NCI-H128 (cell line): ENCODE results near the gene ITGA5.
A peak's percentile ranks its signal among the peaks of the same experiment; 100 is the strongest.

Experiments
- DNase-seq: peaks from one replicate; lab custom pipeline; 2025; ENCODE audit not compliant: unreplicated experiment; lab: John Stamatoyannopoulos, UW

The ITGA5 gene

DNA sequence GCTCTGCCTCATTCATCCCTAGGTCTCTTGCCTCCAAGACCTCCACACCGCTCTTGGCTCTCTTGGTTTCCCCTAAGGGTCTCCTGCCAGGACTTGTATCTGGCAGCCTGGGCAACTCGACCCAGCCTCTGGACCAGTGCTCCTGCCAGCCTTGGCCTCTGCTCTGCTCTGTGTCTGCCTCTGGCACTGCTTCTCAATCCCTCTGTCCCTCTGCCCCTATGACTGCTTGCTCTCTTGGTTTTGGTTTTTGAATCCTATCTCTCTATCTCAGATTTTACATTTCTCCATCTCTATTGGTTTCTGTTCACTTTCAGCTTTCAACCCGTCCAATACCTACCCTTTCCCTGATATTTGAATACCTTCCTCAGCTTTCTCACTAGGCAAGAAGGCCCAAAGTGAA, 6.3 kb downstream of the ITGA5 start:
- no peak for DNase-seq

DNA sequence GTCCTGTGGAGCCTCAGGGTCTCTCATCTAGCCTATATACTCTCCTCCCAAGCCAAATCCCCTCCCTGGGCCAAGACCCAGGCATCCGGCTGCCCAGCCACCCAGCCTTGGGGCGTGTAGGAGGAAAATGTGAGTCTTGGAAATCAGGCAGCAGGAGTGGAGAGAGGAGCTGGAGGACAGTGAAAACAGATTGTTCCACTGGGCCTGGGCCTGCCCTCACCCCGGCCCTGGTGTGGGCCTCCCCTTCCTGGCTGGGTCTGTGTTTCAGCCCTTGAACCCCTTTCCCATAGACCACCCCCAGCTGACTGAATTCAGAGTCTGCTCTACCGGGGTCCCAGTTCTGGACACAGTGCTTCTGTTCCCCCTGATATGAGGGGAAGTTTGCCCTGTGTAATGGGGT, 6.7 kb downstream of the ITGA5 start:
- DNase-seq, result no peak

DNA sequence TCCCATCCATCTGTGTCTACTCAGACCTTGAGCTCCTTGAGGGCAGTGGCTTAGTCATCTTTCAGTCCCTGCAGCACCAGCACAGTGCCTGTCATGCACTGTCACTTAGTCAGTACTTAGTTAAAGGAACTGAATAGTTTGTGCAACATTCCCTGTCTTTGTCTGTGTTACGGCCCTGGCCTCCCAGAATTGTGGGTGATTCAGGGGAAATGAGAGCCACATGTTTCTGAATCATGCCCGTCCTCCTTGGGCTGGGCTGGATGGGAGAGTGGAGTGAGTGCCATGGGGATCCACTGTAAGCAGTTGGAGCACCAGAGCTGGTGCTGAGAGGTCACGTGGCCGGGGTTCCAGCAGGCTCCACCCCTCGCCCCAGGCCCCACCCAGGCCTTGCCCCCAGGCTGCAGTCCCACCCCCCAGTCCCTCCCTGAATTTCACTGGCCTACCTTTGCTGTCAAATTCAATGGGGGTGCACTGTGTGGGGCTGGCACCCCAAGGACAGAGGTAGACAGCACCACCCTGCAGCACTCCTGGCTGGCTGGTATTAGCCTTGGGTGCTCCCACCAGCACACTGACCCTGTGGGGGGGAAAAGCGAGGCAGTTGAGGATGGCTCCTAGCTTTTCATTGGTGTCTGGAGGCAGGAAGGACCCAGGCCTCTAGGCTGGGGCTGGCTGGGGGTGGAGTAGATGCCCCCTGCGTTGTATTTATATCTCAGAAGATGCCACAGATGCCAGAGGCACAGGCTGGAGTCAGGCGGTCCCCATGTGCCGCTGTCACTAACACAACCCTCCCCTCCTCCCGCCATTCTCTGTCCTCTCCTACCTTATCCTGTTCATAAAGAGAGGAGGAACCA, 7.5 kb downstream of the ITGA5 start:
- no peak for DNase-seq

DNA sequence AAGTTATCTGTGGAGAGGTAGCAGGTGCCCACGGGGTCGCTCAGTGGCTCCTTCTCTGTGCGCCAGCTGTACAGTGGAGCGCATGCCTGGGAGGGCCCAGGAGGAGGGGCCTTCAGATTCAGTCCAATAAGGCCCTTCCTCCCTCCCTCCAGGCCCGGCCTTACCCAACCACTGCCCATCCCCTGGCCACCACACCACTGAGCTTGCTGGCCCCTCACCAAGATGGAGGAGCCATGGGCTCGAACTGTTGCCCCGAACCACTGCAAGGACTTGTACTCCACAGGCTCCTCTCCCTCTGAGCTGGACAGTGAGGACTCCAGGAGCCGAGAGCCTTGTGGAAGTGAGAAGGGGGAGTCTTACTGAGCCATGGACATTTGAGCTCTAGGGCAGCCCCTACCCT, 9.8 kb downstream of the ITGA5 start:
- no peak for DNase-seq

DNA sequence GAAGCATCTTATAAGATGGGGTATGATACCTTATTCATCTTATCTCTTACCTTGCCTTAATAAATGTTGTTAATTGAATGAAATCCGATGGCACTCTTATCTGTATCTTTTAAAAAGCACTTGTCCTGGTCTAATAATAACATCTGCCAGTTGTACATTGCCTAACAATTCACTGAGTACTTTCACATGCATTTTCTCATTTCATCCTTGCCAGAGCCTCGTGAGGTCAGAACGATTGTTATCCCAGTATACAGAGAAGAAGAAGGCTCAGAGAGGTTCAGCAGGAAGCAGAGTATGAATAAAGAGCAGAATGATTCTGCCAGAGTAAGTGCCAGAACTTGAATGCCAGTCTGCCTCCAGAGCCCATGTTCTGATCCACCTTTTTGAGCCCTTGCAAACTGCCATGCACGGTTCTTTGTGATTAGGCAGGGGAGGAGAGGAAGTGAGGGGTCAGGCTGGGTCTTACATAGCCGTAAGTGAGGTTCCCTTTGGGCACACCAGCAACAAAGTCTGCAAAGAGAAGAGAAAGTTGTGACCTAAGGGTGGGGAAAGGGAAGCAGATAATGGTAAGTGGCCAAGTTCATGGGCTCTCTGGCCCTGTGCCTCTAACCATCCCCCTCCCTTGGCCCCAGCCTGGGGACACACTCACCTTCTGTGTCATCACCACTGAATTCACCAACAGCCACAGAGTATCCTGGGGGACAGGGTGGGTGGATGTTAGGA, 11.7 kb downstream of the ITGA5 start:
- DNase-seq, result no peak

DNA sequence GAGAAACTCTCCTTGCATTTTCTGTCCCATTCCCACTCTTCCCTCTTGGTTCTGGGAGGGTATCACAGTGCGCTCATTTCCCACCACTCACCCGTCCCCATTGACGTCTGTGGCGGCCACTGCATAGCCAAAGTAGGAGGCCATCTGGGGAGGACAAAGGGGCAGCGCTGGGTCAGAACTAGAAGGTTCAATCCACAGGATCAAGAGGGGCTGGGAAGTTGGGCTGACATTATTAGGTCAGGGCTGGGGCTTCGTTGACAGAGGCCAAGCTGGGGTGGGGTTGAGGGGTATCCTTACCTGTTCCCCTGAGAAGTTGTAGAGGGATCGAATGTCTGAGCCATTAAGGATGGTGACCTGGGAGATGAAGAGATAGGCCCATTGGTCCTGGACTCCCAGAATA, 13.5 kb downstream of the ITGA5 start:
- no peak for DNase-seq

DNA sequence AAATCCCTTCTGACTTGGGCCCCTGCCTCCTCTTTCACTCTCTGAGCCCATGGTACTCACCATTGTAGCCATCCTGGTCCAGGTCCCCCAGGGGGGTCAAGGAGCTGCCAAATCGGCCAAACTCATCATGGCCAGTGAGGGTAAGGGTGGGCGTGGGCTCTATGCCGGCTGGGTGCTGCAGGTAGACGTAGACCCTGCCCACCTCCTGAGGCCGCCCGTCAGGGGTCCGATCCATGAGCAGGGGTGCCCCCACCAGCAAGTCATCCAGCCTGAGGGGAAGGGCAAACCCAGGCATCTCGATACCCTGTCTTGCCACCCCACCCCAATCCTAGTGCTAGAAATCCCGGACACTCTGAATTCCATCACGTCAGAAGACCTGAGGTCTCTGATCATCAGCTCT, 14.0 kb downstream of the ITGA5 start:
- DNase-seq, result no peak

DNA sequence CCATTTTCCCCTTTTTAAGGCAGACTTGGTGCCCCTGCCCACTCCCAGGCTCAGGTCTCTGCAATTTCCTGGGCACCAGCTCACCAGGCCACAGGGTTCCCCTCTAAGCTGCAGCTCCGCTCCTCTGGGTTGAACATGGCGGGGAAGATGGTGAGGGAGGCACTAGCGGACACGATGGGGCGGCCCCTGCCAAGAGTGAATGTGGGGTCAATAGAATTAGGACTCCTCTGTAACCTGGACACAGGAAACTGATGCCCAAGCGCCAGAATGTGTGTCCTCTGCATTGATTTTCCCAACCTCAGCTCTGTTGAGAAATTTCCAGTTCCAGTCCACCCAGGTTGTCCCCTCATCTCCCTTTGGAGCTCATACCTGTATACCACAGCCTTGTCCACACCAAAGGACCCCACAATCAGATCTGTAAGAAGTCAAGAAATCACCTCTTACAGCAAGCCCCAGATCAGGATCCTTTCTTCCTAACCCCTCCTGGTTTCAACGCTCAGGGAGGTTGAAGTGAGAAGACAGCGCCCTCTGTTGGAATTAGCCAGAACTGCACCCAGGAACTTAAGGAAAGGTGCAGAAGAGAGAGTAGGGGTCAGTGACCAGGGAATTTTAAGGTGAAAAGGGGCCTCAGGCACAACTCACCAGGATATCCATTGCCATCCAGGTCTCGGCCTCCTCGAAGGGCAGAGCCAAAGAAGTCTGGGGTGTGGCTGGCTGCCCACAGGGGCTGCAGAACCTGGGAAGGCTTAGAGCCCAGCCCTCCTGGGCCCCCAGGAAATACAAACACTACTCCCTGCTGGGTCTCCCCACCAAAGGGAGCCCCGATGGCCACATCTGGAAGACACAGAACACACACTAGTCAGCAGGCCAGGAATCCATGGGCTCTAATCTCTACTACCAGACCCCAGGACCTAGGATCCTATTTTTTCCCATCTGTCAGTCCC, 14.7 kb downstream of the ITGA5 start:
- DNase-seq, result peak; percentile 61

DNA sequence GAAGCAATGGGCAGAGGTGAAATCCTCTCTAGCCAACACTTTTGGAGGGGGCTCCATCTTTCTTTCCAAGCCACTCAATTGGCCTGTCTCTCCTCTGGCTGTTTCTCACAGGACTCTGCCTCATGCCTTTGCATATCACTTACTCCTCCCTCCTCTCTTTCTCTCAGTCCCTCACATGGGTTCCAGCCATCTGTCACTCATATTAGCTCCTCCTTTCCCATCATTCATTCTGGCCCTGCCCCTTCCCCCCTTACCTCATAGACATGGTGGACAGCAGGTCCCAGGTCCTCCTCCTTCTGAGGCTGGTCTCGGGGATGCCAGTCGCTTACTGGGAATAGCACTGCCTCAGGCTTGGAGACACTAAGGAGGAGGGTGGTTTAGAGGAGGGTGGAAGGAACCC, 17.9 kb downstream of the ITGA5 start:
- no peak for DNase-seq

DNA sequence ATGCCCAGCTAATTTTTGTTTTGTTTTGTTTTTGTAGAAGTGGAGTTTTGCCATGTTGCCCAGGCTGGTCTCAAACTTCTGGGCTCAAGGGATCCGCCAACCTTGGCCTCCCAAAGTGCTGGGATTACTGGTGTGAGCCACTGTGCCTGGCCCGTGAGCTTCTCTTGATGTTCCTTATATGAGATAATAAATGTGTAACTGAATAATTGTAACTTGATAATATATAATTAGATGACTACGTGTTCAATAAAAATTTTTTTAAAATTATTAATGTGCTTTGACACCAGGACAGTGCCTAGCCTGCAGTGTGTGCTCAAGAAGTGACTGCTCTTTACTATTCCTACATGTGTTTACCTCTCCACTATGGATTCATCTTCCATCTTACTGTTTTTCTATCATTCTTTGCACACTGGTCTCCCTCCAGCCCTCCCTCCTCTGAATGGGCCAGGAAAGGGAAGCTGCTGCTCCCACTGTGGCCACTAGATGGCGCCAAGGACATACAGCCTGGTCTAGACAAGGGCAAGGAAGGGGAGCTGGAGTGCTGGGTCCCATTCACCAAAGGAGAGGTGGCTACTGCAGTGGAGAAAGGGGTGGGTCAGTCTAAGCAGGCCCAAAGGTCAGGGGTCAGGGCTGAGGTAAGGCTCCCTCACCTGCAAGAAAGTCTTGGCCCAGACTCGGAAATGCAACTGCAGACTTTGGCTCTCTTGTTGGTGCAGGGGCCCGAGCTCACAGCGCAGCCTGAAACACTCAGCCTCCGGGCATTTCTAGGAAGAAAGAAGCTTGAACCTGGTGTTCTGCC, 19.9 kb downstream of the ITGA5 start:
- peak; percentile 49 for DNase-seq

DNA sequence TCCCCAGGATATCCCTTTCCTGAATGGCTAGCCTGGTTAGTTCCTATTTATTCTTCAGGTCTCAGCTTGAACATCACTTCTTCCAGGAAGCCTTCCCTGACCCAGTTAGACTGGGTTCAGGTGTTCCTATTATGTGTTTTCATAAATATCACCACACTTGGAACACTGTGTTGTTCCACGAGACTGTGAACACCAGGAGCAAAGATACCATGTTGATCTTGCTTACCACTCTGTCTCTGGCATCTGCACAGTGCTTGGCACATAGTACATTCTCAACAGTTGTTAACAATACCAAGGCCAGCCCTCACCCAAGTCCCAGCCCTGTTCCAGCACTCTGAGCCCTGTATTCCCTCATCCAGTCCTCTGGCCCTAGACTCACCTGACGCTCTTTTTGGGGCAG, 20.8 kb downstream of the ITGA5 start:
- DNase-seq, result no peak

DNA sequence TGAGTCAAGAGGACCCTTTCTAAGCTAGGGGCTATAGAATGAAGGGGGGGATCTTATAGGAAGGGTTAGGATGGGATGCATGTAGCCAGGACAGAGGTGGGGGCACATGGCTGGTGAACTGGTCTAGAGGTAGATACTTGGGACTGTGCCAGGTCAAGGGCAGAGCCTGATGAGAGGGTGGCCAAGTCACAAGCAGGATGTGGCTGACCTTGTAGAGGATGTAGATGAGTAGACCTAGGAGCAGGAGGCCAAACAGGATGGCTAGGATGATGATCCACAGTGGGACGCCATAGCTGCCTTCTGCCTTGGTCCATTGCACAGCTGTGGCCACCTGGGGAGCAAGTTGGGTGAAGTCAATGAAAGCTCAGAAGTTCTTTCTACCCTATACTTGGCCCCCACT, 21.9 kb downstream of the ITGA5 start:
- no peak for DNase-seq

DNA sequence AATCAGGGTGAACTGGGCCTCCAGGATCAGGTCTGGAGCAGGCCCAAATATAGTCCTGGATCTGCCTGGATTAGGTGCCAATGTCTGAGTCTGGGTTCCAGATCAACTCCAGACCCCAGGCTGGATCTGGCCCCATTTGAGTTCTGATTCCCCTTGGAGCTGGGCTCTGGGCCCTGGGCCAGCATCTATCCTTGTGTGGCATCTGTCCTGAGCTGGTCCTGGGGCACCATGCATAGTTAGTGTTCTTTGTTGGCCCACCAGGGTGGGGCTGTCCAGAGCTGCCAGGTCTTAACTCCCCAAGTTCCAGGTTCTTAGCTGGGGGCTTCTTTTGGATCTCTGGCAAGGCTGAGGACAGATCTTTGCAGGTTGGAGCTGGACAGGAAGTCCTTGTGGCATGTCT, 23.5 kb downstream of the ITGA5 start:
- no peak for DNase-seq

DNA sequence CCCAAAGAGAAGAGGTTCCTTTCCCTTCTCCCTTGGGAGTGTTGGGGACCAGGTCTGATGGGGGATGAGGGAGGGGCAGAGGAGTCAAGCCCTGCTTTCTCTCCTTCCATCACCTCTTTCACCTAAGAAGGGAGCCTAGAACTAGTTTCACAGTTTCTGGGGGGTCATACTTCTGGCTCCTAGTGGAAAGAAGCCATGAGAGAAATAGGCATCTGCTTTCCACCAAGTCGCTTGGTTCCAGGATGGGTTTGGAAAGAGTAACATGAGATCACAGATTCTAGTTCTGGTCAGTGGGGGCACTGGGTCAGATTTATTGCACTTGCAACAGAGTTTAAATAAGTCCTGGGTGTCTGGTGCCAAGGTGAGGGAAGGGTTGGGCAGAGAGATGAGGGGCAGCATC, 24.1 kb downstream of the ITGA5 start:
- no peak for DNase-seq

DNA sequence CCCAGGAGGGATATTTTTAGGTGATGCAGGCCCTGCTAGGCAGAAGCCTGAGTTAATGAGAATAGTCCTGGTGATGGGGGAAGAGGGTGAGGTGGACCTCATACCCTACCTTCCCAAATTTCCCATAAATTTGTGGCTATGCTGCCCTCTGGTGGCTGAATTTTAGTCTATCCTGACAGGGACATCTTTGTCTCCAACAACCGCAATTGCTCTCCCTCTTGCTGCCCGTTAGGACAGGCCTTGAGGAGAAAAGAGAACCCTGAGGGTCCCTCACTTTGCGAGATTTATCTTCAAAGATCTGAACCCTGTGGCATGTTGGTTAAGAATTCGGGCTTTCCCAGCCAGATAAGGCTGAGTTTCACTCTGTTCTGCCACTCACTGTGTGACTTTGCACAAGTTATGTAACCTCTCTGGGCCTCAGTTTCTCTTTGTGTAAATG, 24.8 kb downstream of the ITGA5 start:
- DNase-seq, result peak; percentile 55

DNA sequence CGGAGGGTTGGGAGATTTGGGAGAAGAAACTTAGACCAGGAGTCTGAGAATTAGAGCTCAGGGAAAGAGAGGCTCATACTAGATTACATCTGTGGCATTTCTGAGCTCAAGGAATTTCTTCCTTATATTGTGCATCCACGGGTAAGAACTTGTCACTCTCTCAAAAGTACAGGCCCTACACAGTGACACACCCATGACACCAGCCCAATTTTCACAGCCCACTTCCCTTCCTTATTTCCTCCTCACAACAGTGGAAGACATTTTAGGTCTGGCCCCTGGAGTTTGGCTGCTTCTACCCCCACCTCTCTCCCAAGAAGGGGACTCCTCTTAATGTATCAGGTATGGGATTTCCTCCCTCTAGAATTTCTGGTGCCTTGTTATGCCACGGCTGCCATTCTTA, 25.3 kb downstream of the ITGA5 start:
- no peak for DNase-seq

DNA sequence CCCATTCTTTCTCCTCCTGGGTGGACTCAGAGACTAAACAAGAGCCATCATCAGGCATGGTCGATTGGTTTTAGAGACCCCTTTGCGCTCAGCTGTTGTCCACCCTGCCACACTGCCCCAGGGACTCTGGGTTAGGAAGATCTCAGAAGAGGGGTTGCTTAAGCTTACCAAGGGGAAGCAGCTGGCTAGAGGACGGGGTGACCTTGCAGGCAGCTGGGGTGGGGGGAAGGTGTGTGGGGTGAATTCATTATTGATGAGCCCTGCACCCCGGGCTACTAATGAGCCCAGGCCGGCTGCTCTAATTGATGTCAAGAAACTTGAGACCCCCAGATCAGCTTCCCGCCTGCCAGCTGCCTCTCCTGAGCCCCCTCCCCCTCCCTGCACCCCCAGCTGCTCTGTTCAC, 25.9 kb downstream of the ITGA5 start:
- no peak for DNase-seq

DNA sequence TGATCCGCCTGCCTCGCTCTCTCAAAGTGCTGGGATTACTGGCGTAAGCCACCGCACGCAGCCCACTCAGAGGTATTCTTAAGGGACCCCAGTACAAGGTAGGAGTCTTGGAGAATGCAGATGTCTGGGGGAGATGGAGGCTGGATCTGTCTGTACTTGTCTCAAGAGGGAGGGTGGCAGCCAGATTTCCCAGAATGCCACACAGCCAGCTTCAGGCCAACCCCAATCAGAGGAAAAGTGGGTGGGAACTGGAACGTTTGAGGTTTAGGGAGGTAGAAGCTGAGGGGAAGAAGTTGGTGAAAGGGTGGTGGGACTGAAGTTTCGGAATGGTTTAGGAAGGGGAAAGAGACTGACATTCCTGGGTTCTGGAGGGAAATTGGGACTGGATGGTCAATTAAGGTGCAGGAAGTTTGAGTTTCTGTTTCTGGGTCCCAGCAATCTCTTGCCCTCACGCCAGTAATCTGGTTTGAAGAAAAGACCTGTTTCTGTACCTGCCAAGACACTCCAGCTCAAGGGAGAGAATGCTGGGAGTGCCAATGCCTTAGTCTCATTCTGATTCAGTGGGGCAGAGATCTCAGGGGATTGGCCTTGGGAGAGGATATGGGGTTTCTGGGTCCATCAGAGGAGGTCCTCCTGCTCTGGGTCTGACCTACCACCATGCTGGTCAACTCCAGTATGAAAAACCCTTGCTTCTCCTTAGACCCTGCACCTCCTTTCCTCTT, 26.4 kb downstream of the ITGA5 start:
- no peak for DNase-seq

DNA sequence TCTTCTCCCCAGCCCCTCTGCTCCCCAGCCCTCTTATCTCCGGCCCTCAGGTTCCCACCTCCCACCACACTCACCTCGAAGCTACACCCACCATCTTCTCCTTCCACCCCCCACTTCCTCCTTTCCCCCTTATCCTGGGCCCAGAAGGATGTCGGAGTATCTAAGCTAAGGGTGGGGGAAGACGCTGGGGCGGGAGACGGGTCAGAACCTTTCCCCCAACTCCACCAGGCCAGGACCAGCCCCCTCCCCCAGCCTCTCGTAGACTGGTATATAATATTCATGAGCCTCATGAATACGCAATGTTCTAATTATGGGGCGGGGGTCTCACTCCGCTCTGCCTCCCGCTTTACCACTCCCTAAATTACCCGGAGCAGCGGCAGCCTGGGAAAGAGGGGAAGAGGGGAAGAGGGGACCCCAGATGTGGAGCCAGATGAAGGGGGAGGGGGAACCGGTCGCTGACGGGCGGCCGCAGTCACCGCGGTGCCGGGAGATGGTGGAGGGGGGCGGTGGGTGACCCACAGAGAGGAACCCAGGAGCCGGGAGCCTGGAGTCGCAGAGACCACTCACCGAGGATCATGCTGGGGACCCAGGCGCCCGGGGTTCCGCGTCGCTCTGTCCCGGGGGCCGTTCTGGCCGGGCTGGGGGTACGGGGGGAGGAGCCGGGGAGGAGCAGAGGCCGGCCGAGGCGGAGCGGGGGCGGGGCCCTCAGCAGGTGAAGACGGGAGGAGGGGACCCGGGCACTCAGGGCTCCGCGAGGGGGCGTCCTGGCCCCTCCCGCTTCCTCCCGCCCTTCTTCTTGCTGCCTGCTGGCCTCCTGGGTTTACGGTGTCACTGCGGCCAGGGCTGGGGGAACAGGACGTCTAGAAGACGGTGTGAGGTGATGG, 28.2 kb downstream of the ITGA5 start:
- peak; percentile 42 for DNase-seq
